Hepatocyte (in vitro differentiated cells): ENCODE results near the gene ATP8B2. TPM values are rescaled to one million over a fixed set of nuclear protein-coding genes. Genes with fewer than 3 reads are reported as not detected.

Source experiments
- DNase-seq: peaks from one replicate; pipeline ENCODE4 v3.0.0-alpha.2; 2016; ENCODE audit warnings: low spot score
- H2AFZ ChIP-seq: fragments of 200-600 bp; sonication (generic); 2 replicates; pipeline ENCODE4 v1.6.0; 2016; ENCODE audit warnings: antibody characterized with exemption, mild to moderate bottlenecking
- H3K27ac ChIP-seq: fragments of 200-600 bp; sonication (generic); 2 replicates; pipeline ENCODE4 v1.5.1; 2016; ENCODE audit warnings: mild to moderate bottlenecking
- H3K27me3 ChIP-seq: fragments of 200-600 bp; sonication (generic); 2 replicates; pipeline ENCODE4 v1.6.1; 2016
- H3K36me3 ChIP-seq: fragments of 200-600 bp; sonication (generic); replicated peaks from 2 replicates; pipeline ENCODE4 v1.5.1; 2016; ENCODE audit warnings: low read depth; ENCODE audit not compliant: insufficient read depth
- H3K4me1 ChIP-seq: fragments of 200-600 bp; sonication (generic); 2 replicates; pipeline ENCODE4 v1.5.1; 2016; ENCODE audit warnings: mild to moderate bottlenecking, moderate library complexity; ENCODE audit not compliant: insufficient read depth
- H3K4me2 ChIP-seq: fragments of 200-600 bp; sonication (generic); 2 replicates; pipeline ENCODE4 v1.6.0; 2016
- H3K4me3 ChIP-seq: fragments of 200-600 bp; sonication (generic); 2 replicates; pipeline ENCODE4 v1.5.1; 2016; ENCODE audit warnings: mild to moderate bottlenecking
- H3K79me2 ChIP-seq: fragments of 200-600 bp; sonication (generic); 2 replicates; pipeline ENCODE4 v1.6.0; 2017; ENCODE audit warnings: mild to moderate bottlenecking
- H3K9me2 ChIP-seq: fragments of 200-600 bp; sonication (generic); replicated peaks from 2 replicates; pipeline ENCODE4 v1.6.0; 2017; ENCODE audit warnings: mild to moderate bottlenecking; ENCODE audit not compliant: insufficient read depth
- H3K9me3 ChIP-seq: fragments of 200-600 bp; sonication (generic); 2 replicates; pipeline ENCODE4 v1.5.1; 2016; ENCODE audit warnings: low read depth, mild to moderate bottlenecking
- H4K20me1 ChIP-seq: fragments of 200-600 bp; sonication (generic); 2 replicates; pipeline ENCODE4 v1.6.0; 2016; ENCODE audit warnings: mild to moderate bottlenecking; ENCODE audit not compliant: insufficient read depth, poor library complexity, severe bottlenecking
- EZH2 ChIP-seq: fragments of 200-600 bp; sonication (generic); IDR thresholded peaks from 2 replicates; pipeline ENCODE4 v1.6.1; 2016; ENCODE audit warnings: antibody characterized with exemption, mild to moderate bottlenecking, borderline replicate concordance
- EZH2phosphoT487 ChIP-seq: fragments of 200-600 bp; sonication (generic); IDR thresholded peaks from one replicate; pipeline ENCODE4 v1.6.1; 2018; ENCODE audit warnings: antibody characterized with exemption, mild to moderate bottlenecking, low read depth, moderate library complexity; ENCODE audit not compliant: unreplicated experiment, severe bottlenecking
- WGBS: methylation state at CpG from one replicate; pipeline ENCODE4 v1.1.6; 2016; ENCODE audit warnings: low lambda C conversion rate; ENCODE audit errors: missing lambda C conversion rate; 5-methylcytosine and 5-hydroxymethylcytosine counted together
- polyA plus RNA-seq: library from polyadenylated mRNA; unstranded; fragments of >200 nt; fragmentation: Nextera tagmentation; extraction: Ambion mirVana; gene quantifications from 2 replicates; pipeline ENCODE4 v1.2.1, GENCODE V29; 2016
- total RNA-seq: library from RNA; depleted of rRNA; stranded (reverse); fragments of >200 nt; gene quantifications from 2 replicates; pipeline ENCODE4 v1.2.3, GENCODE V29; 2014
- TF ChIP-seq, protein P1 (sequence below): fragments of 200-600 bp; sonication (generic); IDR thresholded peaks from 2 replicates; pipeline ENCODE4 v1.5.1; 2016; ENCODE audit warnings: antibody characterized with exemption, mild to moderate bottlenecking; ENCODE audit not compliant: poor library complexity

ATP8B2 gene
- total and polyA plus RNA-seq, 2 experiments from 2014 or later = 8.7 to 42.0 TPM

DNA sequence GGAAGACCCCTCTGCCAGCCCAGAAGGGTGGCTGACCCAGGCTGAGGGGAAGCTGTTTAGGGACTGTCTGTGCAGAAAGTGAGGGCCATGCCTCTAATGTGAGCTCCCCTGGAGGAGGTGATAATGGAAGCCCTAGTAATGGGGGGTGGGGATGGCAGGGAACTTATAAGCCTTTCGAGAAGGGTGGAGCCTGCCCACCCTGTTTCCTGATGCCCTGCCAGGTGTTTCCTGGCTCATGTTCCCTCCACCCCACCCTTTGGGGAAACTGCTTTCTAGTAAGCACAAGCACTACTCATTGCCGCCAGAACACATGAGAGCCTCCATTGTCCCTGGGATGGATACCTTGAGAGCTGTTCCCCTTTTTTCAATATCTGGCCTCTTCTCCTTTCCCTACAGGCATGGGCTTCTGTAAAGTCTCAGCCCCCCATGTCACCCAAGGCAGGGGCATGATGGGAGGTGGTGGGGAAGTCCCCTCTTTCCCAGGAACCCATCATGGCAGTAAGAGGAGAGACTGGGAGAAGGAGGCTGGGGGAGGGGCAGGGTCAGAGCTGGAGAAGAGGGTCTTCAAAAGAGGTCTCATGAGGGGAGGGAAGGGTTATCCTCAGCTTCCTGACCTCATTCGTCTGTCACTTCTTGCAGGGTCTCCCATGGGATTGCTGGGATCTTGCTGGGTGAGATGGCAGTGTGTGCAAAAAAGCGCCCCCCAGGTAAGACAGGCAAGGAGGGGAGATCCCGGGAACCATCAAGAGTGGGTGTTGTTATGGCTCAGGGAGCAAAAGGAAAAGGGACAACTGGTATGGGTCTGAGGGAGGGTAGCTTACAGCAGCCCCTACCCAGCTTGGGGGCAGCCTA is 2.4 kb downstream of the ATP8B2 start:
- TF ChIP-seq EZH2phosphoT487 = no peak
- TF ChIP-seq, protein P1, sequence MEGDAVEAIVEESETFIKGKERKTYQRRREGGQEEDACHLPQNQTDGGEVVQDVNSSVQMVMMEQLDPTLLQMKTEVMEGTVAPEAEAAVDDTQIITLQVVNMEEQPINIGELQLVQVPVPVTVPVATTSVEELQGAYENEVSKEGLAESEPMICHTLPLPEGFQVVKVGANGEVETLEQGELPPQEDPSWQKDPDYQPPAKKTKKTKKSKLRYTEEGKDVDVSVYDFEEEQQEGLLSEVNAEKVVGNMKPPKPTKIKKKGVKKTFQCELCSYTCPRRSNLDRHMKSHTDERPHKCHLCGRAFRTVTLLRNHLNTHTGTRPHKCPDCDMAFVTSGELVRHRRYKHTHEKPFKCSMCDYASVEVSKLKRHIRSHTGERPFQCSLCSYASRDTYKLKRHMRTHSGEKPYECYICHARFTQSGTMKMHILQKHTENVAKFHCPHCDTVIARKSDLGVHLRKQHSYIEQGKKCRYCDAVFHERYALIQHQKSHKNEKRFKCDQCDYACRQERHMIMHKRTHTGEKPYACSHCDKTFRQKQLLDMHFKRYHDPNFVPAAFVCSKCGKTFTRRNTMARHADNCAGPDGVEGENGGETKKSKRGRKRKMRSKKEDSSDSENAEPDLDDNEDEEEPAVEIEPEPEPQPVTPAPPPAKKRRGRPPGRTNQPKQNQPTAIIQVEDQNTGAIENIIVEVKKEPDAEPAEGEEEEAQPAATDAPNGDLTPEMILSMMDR = no peak
- no peak for TF ChIP-seq EZH2
- no peak for DNase-seq
- no peak overlapping the region for H3K27ac ChIP-seq
- H3K4me3 ChIP-seq = peak overlapping the region; percentile 1
- no peaks in the 10 kb centered on the region for H4K20me1 ChIP-seq
- H3K36me3 ChIP-seq = no peaks in the 10 kb centered on the region
- H3K4me1 ChIP-seq = peaks cover 18% of the 10 kb centered on the region
- H3K27me3 ChIP-seq = no peaks in the 10 kb centered on the region
- peaks cover 9% of the 10 kb centered on the region for H3K79me2 ChIP-seq
- 61% methylated on average over 5 of the region's 5 CpGs for WGBS
- H2AFZ ChIP-seq = no peak overlapping the region
- H3K9me2 ChIP-seq = no peaks in the 10 kb centered on the region
- peak overlapping the region; percentile 86 for H3K4me2 ChIP-seq
- no peaks in the 10 kb centered on the region for H3K9me3 ChIP-seq

DNA sequence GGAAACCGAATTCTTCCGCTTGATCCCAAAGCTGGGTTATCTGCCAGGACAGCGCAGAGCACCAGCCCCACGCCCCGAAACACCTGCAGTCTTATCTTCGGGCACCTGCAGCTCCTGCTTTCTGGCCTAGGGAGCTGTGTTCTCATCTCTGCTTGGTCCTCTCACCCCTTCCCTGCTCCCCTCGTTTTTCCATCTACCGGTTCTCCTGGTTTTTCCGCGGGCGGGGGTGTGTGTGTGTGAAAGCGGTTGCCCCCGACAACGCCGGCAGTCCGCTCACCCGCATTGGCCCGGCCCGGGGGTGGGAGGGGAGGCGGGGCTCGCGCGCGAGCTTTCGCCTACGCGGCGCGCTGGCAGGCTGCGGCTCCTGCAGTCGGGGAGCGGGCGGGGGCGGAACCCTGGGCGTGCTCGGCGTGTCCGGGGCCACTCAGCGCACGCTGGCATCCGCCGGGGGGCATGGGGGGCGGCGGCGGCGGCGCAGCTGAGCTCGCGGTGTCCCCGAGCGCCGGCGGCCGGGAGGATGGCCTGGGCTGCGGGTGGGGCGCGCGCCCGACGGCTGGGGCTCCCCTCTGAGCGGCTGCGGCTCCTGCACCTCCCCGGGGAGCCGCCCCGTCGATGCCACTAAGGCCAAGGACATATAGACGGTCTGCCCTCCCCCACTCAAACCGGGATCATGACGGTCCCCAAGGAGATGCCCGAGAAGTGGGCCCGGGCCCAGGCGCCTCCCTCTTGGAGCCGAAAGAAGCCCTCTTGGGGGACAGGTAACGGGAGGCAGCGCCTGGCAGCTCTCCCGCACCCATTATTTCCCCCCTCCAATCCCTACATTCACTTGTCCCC is 3.2 kb downstream of the ATP8B2 start:
- H3K9me2 ChIP-seq = no peaks in the 10 kb centered on the region
- peak overlapping the region; percentile 1 for H3K4me3 ChIP-seq
- H3K36me3 ChIP-seq = no peaks in the 10 kb centered on the region
- no peaks in the 10 kb centered on the region for H4K20me1 ChIP-seq
- WGBS = 14% methylated on average over 27 of the region's 76 CpGs
- peak; percentile 88 for DNase-seq
- no peaks in the 10 kb centered on the region for H3K27me3 ChIP-seq
- H3K79me2 ChIP-seq = peaks cover 9% of the 10 kb centered on the region
- TF ChIP-seq, protein P1 = no peak
- no peak for TF ChIP-seq EZH2
- TF ChIP-seq EZH2phosphoT487 = no peak
- peak overlapping the region; percentile 86 for H3K4me2 ChIP-seq
- no peak overlapping the region for H3K27ac ChIP-seq
- no peak overlapping the region for H2AFZ ChIP-seq
- peaks cover 18% of the 10 kb centered on the region for H3K4me1 ChIP-seq
- no peaks in the 10 kb centered on the region for H3K9me3 ChIP-seq

DNA sequence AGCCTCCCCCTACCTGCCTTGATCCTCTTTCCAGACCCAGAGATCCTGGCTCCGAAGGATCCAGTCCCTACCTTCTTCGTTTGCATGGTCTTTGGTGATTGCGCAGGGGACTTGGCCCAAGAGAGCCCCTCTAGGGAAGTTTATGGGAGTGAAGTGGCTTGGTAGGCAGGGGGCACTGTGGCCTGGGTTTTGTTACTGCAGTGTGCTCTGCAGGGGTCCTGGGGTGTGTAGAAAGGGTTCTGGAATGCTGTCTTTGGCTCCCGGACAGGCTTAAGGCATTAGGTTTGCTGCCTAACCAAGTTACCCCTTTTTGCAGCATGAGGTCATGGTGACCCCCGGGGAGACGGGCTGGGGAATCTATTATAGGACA is 3.8 kb downstream of the ATP8B2 start:
- H3K4me2 ChIP-seq = peak overlapping the region; percentile 86
- peaks cover 9% of the 10 kb centered on the region for H3K79me2 ChIP-seq
- no peak for DNase-seq
- TF ChIP-seq EZH2 (no peak), EZH2phosphoT487 (no peak)
- TF ChIP-seq, protein P1 = peak; percentile 26
- H2AFZ ChIP-seq = no peak overlapping the region
- H4K20me1 ChIP-seq = no peaks in the 10 kb centered on the region
- no peaks in the 10 kb centered on the region for H3K27me3 ChIP-seq
- no peak overlapping the region for H3K4me3 ChIP-seq
- no peaks in the 10 kb centered on the region for H3K36me3 ChIP-seq
- H3K9me3 ChIP-seq = no peaks in the 10 kb centered on the region
- 59% methylated on average over 6 of the region's 6 CpGs for WGBS
- H3K27ac ChIP-seq = no peak overlapping the region
- peaks cover 21% of the 10 kb centered on the region for H3K4me1 ChIP-seq
- no peaks in the 10 kb centered on the region for H3K9me2 ChIP-seq
